Kidney (tissue), 14 donors: Measurements from ENCODE around the gene CRIP2. TPM values are rescaled to one million over a fixed set of nuclear protein-coding genes. Genes with fewer than 3 reads are reported as not detected.

Experiments
- DNase-seq, 5 donors: peaks; one replicate each; pipeline ENCODE4 v3.0.0-alpha.2; 2013 to 2020
- FAIRE-seq: peaks from 2 replicates; lab custom pipeline; 2012; peaks lifted over from hg19 to GRCh38; lab: Jason Lieb, UNC
- H3K27ac ChIP-seq, 2 donors: one replicate each; pipeline ENCODE4 v1.7.0; 2013; ENCODE audit warnings: low read depth in 2 of 2, low read length in 2 of 2, inconsistent platforms in 1 of 2
- H3K27me3 ChIP-seq: one replicate; pipeline ENCODE4 v1.7.1; 2013; ENCODE audit warnings: low read length, inconsistent platforms; ENCODE audit not compliant: control insufficient read depth, insufficient read depth
- H3K36me3 ChIP-seq, 3 donors: one replicate each; pipeline versions ENCODE4 v1.7.0 to v1.7.1; 2013; ENCODE audit warnings: low read length in 3 of 3, control low read depth in 1 of 3, inconsistent platforms in 1 of 3; ENCODE audit not compliant: insufficient read depth in 3 of 3, control insufficient read depth in 2 of 3
- H3K4me1 ChIP-seq, 3 donors: one replicate each; pipeline versions ENCODE4 v1.7.0 to v1.7.1; 2013; ENCODE audit warnings: low read length in 3 of 3, inconsistent platforms in 1 of 3, low read depth in 1 of 3; ENCODE audit not compliant: control insufficient read depth in 2 of 3, insufficient read depth in 2 of 3
- H3K4me3 ChIP-seq, 3 donors: one replicate each; pipeline versions ENCODE4 v1.7.0 to v1.8.1; 2013; ENCODE audit warnings: low read length in 3 of 3, control low read depth in 1 of 3, inconsistent platforms in 1 of 3
- H3K9ac ChIP-seq, 3 donors: one replicate each; pipeline versions ENCODE4 v1.7.0 to v1.7.1; 2013; ENCODE audit warnings: low read length in 3 of 3, control low read depth in 1 of 3, inconsistent platforms in 1 of 3
- H3K9me3 ChIP-seq, 3 donors: one replicate each; pipeline versions ENCODE4 v1.7.0 to v1.7.1; 2013; ENCODE audit warnings: low read length in 3 of 3, control low read depth in 1 of 3, inconsistent platforms in 1 of 3; ENCODE audit not compliant: control insufficient read depth in 2 of 3, insufficient read depth in 1 of 3
- intact Hi-C: fragments of 100-400 bp; cut with DNase I; formaldehyde crosslinking; loops from one replicate; pipeline ENCODE4 v1.11.1; 2022
- polyA plus RNA-seq: library from polyadenylated mRNA; stranded (reverse); fragments of 350-450 nt; fragmentation: Illumina TruSeq; extraction: RNeasy Lipid Tissue Mini Kit (QIAGEN cat#74804); gene quantifications from one replicate; pipeline ENCODE4 v1.2.3, GENCODE V29; 2014; ENCODE audit warnings: low read depth, low replicate concordance; ENCODE audit not compliant: insufficient read depth
- total RNA-seq: library from RNA; stranded (reverse); fragmentation: NEBNext Ultra II Directional; extraction: Animal tissue kit (Norgen Biotek cat#: 25700); gene quantifications from one replicate; pipeline ENCODE4 v1.2.1, GENCODE V29; 2021
- TF ChIP-seq, protein P1 (sequence below): IDR thresholded peaks from 3 replicates; pipeline ENCODE4 v1.5.1; 2012; ENCODE audit warnings: mild to moderate bottlenecking, moderate library complexity, borderline replicate concordance; ENCODE audit not compliant: insufficient read depth; ENCODE audit errors: extremely low read depth
- donor health status: control.
- donor health status: control.
- donor health status: control.
- donor health status: control.
- donor health status: control.
- donor health status: DM: yes; HTN: yes; CAD: no.
- donor health status: Normal renal cell carcinoma (clear cell type).

CRIP2 gene
- total and polyA plus RNA-seq, 2 donors from 2014 or later: 338 to 357 TPM

DNA sequence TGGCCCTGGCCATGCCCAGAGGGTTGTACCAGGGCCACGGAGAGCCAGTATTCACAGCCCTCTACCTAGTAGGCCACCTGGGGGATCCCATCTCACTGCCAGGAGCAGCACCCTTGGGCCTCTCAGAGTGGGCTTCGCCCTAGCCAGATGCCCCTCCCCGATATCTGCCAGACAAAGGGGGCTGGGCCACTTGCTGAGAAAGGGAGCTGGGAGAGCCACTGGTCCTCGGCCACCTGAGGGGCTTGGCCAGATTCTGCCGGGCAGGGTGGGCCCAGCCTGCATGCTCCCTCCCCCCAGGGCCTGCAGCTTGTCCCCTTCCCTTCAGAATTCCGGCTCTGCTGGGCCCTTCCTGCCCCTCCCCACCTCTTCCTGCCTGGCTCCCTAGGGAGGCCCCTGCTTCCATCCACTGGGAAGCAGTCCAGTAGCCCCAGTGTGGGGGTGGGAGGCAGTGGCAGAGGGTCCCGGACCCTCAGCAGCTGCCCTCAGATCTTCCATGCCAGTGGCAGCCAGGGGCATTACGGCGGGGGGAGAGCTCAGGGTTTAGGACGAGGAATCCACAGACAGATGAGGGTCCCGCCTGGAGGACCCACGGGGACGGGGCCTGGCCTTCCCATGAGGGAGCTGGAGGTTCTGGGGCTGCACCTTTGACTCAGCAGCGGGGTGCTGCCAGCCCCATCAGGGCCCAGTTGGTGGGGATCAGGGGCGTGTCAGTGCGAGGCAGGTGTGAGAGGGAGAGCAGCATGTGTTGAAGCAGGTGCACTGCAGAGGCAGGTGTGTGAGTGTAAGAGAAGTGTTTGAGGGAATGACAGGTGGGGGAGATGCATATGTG lies 2.4 kb downstream of the CRIP2 start:
- no peaks in the 10 kb centered on the region for H3K27me3 ChIP-seq
- intact Hi-C loops: no loop called here
- H3K9me3 ChIP-seq: no peaks in the 10 kb centered on the region
- H3K9ac ChIP-seq: peak overlapping the region in 2 of 3 donors; percentile 34 to 84
- H3K36me3 ChIP-seq: peaks cover 0 to 5% (median 0%) of the 10 kb centered on the region in 3 donors
- peak overlapping the region in 2 of 3 donors; percentile 39 to 71 for H3K4me3 ChIP-seq
- TF ChIP-seq, protein P1, sequence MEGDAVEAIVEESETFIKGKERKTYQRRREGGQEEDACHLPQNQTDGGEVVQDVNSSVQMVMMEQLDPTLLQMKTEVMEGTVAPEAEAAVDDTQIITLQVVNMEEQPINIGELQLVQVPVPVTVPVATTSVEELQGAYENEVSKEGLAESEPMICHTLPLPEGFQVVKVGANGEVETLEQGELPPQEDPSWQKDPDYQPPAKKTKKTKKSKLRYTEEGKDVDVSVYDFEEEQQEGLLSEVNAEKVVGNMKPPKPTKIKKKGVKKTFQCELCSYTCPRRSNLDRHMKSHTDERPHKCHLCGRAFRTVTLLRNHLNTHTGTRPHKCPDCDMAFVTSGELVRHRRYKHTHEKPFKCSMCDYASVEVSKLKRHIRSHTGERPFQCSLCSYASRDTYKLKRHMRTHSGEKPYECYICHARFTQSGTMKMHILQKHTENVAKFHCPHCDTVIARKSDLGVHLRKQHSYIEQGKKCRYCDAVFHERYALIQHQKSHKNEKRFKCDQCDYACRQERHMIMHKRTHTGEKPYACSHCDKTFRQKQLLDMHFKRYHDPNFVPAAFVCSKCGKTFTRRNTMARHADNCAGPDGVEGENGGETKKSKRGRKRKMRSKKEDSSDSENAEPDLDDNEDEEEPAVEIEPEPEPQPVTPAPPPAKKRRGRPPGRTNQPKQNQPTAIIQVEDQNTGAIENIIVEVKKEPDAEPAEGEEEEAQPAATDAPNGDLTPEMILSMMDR: no peak
- DNase-seq: peak in 3 of 5 donors; percentile 63 to 84 (median 74)
- peak overlapping the region; percentile 91 to 97 for H3K27ac ChIP-seq
- H3K4me1 ChIP-seq: peaks cover 0 to 45% (median 19%) of the 10 kb centered on the region in 3 donors
- FAIRE-seq: no peak

DNA sequence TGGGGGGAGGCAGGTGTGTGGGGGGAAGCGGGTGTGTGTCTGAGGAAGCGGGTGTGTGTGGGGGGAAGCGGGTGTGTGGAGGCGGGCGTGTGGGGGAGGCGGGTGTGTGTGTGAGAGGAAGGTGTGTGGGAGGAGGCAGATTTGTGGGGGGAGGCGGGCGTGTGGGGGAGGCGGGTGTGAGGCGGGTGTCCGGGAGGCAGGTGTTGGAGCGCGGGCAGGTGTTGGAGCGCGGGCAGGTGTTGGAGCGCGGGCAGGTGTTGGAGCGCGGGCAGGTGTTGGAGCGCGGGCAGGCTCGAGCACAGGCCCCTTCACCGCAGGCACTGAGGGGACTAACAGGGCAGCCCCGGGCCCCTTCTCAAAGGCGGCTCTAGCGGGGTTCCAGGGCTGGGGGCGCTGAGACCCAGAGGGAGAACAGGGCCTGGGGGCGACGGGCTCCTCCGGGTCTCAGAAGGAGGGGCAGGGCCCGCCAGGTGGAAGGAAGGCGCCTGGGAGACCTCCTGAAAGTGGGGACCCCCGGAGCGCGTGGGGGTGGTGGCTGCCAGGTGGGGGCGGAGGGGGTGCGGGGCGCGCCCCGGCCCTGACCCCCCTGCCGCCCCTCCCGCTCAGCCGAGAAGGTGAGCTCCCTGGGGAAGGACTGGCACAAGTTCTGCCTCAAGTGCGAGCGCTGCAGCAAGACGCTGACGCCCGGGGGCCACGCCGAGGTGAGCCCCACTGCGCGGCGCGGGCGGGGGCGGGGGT lies 3.2 kb downstream of the CRIP2 start:
- peaks cover 0 to 46% (median 22%) of the 10 kb centered on the region in 3 donors for H3K4me1 ChIP-seq
- H3K9ac ChIP-seq: no peak overlapping the region
- H3K4me3 ChIP-seq: no peak overlapping the region
- intact Hi-C loops: no loop called here
- peak overlapping the region in 1 of 2 donors; percentile 97 for H3K27ac ChIP-seq
- no peak for FAIRE-seq
- no peaks in the 10 kb centered on the region for H3K27me3 ChIP-seq
- TF ChIP-seq, protein P1: no peak
- H3K9me3 ChIP-seq: no peaks in the 10 kb centered on the region
- H3K36me3 ChIP-seq: peaks cover 0 to 5% (median 0%) of the 10 kb centered on the region in 3 donors
- peak; percentile 53 to 88 (median 67) for DNase-seq

DNA sequence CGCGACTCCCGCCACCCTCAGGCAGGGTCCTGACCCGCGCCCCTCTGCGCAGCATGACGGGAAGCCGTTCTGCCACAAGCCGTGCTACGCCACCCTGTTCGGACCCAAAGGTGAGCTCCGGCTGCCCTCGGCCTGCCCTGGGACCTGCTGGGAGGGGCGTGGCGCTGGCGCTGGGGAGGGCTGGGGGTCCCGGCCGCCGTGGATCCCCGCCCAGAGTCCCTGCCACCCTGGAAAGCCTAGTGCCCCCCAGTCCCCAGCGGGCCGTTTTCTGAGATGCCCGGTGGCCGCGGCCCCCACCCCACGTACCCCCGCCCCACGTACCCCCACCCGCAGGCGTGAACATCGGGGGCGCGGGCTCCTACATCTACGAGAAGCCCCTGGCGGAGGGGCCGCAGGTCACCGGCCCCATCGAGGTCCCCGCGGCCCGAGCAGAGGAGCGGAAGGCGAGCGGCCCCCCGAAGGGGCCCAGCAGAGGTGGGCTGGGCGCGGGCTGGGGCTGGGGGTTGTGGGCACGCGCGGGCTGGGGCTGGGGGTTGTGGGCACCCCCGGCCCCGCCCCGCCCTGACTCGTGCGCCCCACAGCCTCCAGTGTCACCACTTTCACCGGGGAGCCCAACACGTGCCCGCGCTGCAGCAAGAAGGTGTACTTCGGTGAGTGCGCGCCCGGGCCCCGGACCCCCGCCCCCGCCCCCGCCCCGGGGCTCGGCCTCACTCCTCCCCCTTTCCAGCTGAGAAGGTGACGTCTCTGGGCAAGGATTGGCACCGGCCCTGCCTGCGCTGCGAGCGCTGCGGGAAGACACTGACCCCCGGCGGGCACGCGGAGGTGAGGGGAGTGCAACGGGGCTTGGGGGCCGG lies 4.0 kb downstream of the CRIP2 start:
- Histone ChIP-seq H3K4me3 (no peak overlapping the region), H3K27ac (no peak overlapping the region), H3K4me1 (peaks cover 0 to 45% (median 25%) of the 10 kb centered on the region in 3 donors), H3K9ac (no peak overlapping the region), H3K36me3 (peaks cover 0 to 5% (median 0%) of the 10 kb centered on the region in 3 donors), H3K9me3 (no peaks in the 10 kb centered on the region), H3K27me3 (no peaks in the 10 kb centered on the region)
- TF ChIP-seq, protein P1: no peak
- FAIRE-seq (no peak), DNase-seq (peak in 3 of 5 donors; percentile 50 to 81 (median 74))
- intact Hi-C loops: no loop called here
